Measurements from ENCODE around the gene MSI1. TPM values are rescaled to one million over a fixed set of nuclear protein-coding genes. Genes with fewer than 3 reads are reported as not detected.
A peak's percentile ranks its signal among the peaks of the same experiment; 100 is the strongest.

MSI1 gene
- total RNA-seq, 2 donors from 2014 or later = not detected

DNA sequence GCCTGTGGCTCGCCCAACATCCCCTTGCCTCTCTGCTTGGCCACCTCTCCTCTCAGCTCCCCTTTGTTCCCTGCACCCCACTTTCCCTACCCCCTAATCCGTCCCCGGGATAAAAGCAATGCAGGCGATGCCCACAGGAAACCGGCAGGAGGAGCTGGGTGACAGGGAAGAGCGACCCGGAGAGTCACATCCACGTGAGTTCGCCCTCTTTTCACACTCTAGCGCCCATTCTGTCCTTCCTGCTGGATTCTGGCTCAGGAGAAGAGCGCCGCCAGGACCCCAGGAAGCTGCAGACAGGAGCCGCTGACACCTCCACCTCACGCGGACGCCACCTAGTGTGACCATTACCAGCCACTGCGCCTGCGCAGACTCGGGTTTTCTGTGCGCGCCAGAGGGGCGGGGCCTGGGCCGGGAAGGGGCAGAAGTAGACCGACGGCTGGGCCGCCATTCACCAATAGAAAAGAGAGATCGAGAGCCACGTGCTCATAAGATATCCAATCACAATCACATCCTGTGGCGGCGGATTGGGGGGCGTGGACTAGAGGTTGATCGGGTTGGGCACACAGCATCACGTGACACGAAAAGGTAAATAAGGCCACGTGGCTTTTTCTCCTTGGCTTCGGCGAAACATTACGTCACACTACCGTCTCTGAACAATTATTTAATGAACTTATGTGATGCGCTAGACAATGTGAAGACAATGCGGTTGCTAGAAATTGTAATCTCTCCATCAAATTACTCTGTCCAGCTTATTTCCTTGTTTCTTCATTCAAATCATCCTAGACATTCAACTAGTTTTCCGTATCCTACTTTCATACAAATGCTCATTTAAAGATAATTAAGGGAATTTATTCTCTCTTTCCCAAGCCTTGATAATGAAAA, 51.5 kb downstream of the MSI1 start:
- H3K4me3 Mint-ChIP-seq = peak overlapping the region; percentile 95
- H3K27ac Mint-ChIP-seq = peak overlapping the region; percentile 98
- H3K27me3 Mint-ChIP-seq = no peaks in the 10 kb centered on the region
- H3K9me3 ChIP-seq (ENCODE audit: control insufficient read depth, low read length, poor library complexity, severe bottlenecking) = no peaks in the 10 kb centered on the region
- H3K36me3 Mint-ChIP-seq (ENCODE audit: low read depth) = no peaks in the 10 kb centered on the region
- peaks cover 12% of the 10 kb centered on the region for H3K4me1 Mint-ChIP-seq
- peak; percentile 100 for ATAC-seq
- DNase-seq = peak; percentile 99 to 100 (median 99)

DNA sequence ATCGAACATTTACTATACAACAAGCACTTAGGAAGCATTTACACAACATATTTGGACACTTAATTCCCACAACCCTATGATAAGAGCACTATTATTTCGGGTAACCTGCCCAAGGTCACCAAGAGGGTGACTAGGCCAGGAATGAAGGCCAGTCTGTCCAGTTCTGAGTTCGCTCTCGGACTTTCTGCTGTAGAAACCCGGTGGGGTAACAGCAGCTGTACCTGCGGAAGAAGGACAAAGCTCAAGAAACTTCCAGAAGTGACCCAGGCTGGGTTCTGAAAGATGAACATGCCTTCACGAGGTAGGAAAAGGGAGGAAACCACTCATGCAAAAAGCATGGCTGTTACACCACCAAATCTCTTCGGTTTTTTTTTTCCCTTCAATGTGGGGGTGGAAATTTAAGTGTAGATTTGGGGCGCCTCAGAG, 52.2 kb downstream of the MSI1 start:
- DNase-seq = no peak
- no peak for ATAC-seq
- no peaks in the 10 kb centered on the region for H3K9me3 ChIP-seq (ENCODE audit: control insufficient read depth, low read length, poor library complexity, severe bottlenecking)
- peak overlapping the region; percentile 98 for H3K27ac Mint-ChIP-seq
- no peaks in the 10 kb centered on the region for H3K36me3 Mint-ChIP-seq (ENCODE audit: low read depth)
- H3K4me1 Mint-ChIP-seq = peaks cover 12% of the 10 kb centered on the region
- peak overlapping the region; percentile 95 for H3K4me3 Mint-ChIP-seq
- H3K27me3 Mint-ChIP-seq = no peaks in the 10 kb centered on the region

GRCh38 chr12:120314220-120314619, 54.7 kb downstream of the MSI1 start:
- peaks cover 12% of the 10 kb centered on the region for H3K4me1 Mint-ChIP-seq
- no peak for ATAC-seq
- no peak overlapping the region for H3K4me3 Mint-ChIP-seq
- H3K9me3 ChIP-seq (ENCODE audit: control insufficient read depth, low read length, poor library complexity, severe bottlenecking) = no peaks in the 10 kb centered on the region
- no peaks in the 10 kb centered on the region for H3K36me3 Mint-ChIP-seq (ENCODE audit: low read depth)
- H3K27ac Mint-ChIP-seq = no peak overlapping the region
- H3K27me3 Mint-ChIP-seq = no peaks in the 10 kb centered on the region
- DNase-seq = no peak

- H3K27ac Mint-ChIP-seq = peak within 1 kb of the TSS; percentile 84
- H3K36me3 Mint-ChIP-seq (ENCODE audit: low read depth) = no peaks in the 10 kb centered on the region
- H3K9me3 ChIP-seq (ENCODE audit: control insufficient read depth, low read length, poor library complexity, severe bottlenecking) = no peaks in the 10 kb centered on the region
- ATAC-seq (peak; percentile 100), DNase-seq (peak; percentile 71 to 81 (median 74))
- H3K27me3 Mint-ChIP-seq = no peaks in the 10 kb centered on the region
- peaks cover 5% of the 10 kb centered on the region for H3K4me1 Mint-ChIP-seq
- H3K4me3 Mint-ChIP-seq = peak within 1 kb of the TSS; percentile 99
Observed at GRCh38 chr12:120301962-120302815, 66.8 kb downstream of the MSI1 start, which contains the start of gene SIRT4. SIRT4 (plus strand) TSS chr12:120302321; CDS start chr12:120303562, 1,241 bp downstream.

DNA sequence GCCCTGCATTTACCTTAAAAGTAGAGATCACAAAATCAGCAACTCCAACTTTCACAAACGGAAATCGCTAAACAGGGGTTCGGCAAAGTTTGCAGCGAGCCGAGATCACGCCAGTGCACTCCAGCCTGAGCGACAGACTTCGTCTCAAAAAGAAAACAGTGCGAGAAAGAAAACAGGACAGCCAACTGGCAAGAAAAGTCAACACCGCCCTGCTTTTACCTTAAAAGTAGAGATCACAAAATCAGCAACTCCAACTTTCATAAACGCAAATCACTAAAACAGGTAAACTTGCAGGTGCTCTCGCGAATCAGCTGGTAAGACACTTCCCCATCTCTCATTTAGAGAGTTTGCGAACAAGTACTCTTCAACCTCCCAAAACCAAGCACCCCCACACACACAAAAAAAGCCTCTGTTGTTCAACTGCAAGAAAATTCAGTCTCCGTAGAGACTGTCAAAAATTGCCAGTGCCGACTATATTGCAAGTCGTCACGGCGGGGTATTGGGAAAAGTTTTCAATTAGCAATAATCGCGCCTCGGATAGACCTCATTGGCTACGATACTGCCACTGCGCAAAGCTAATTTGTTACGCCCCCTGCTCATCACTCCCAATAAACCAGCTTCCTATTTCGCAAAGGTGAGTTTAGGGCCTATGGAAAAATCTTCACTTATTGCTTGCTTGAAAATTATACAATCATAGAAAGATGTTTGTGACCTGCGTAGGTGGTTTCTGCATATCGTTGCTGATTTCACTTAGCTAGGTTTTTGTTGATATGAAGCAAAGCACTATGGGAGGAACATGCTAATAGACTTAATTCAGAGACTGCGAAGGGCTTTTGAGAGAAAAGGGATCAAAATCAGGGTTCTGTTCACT, 76.1 kb downstream of the MSI1 start, which contains the start of gene RNU4-1:
RNU4-1 (minus strand) TSS at position 577 of the 871 bp plus-strand sequence.
- Mint-ChIP-seq H3K27ac (no peak within 1 kb of the TSS), H3K4me3 (no peak within 1 kb of the TSS), H3K36me3 (ENCODE audit: low read depth) (no peaks in the 10 kb centered on the region), H3K4me1 (peaks cover 4% of the 10 kb centered on the region), H3K27me3 (no peaks in the 10 kb centered on the region)
- ATAC-seq (peak; percentile 59), DNase-seq (peak; percentile 46 to 61 (median 59))
- no peaks in the 10 kb centered on the region for H3K9me3 ChIP-seq (ENCODE audit: control insufficient read depth, low read length, poor library complexity, severe bottlenecking)

- no peak overlapping the region for H3K27ac Mint-ChIP-seq
- peak in 1 of 3 donors; percentile 36 for DNase-seq
- ATAC-seq = peak; percentile 14
- no peak overlapping the region for H3K4me3 Mint-ChIP-seq
- no peaks in the 10 kb centered on the region for H3K27me3 Mint-ChIP-seq
- H3K4me1 Mint-ChIP-seq = peaks cover 4% of the 10 kb centered on the region
- H3K36me3 Mint-ChIP-seq (ENCODE audit: low read depth) = no peaks in the 10 kb centered on the region
- H3K9me3 ChIP-seq (ENCODE audit: control insufficient read depth, low read length, poor library complexity, severe bottlenecking) = no peaks in the 10 kb centered on the region
Observed at GRCh38 chr12:120292411-120292660, 76.6 kb downstream of the MSI1 start.

Other genes with a start within 250 kb of the MSI1 start
- 100 to 1,000 TPM; 150 to 163 TPM for gene GCN1, start 174.4 kb downstream of the MSI1 start, total RNA-seq
- gene RPLP0, start 168.1 kb downstream of the MSI1 start, total RNA-seq = 1,000 to 10,000 TPM; 2,187 to 2,381 TPM
- gene PXN, start 103.4 kb downstream of the MSI1 start, total RNA-seq = 100 to 1,000 TPM; 155 to 190 TPM
- gene RNU4-2, start 77.3 kb downstream of the MSI1 start, total RNA-seq = over 10,000 TPM; 12,026 to 15,039 TPM
- 1,000 to 10,000 TPM; 2,168 to 2,286 TPM for gene RNU4-1, start 75.9 kb downstream of the MSI1 start, total RNA-seq
- gene SIRT4, start 66.8 kb downstream of the MSI1 start, total RNA-seq = 1 to 10 TPM in 1 of 2 donors, under 1 TPM in 1; 0.45 to 1.4 TPM
- not detected for gene PLA2G1B, start 41.4 kb downstream of the MSI1 start, total RNA-seq
- 100 to 1,000 TPM; 136 to 144 TPM for gene COX6A1, start 68.9 kb upstream of the MSI1 start, total RNA-seq
- 10 to 100 TPM; 18.6 to 21.9 TPM for gene TRIAP1, start 77.2 kb upstream of the MSI1 start, total RNA-seq
- 10 to 100 TPM; 15.6 to 18.7 TPM for gene GATC, start 77.3 kb upstream of the MSI1 start, total RNA-seq
- gene SRSF9, start 100.6 kb upstream of the MSI1 start, total RNA-seq = 100 to 1,000 TPM; 122 to 124 TPM
- gene DYNLL1, start 126.9 kb upstream of the MSI1 start, total RNA-seq = 10 to 100 TPM; 70.2 to 72.2 TPM
- gene COQ5, start 160.0 kb upstream of the MSI1 start, total RNA-seq = 10 to 100 TPM; 11.7 to 11.8 TPM
- gene RNF10, start 165.2 kb upstream of the MSI1 start, total RNA-seq = 100 to 1,000 TPM; 372 to 430 TPM
- gene POP5, start 212.2 kb upstream of the MSI1 start, total RNA-seq = 10 to 100 TPM; 26.8 to 28.7 TPM